HG03439 (cell line): ENCODE results near the gene TEAD1.

ENCODE experiments used
- ATAC-seq: cut with Tn5 transposase; IDR thresholded peaks from one replicate; pipeline ENCODE4 v1.9.1; 2021; ENCODE audit warnings: mild to moderate bottlenecking, moderate library complexity; ENCODE audit not compliant: unreplicated experiment

TEAD1 gene

DNA sequence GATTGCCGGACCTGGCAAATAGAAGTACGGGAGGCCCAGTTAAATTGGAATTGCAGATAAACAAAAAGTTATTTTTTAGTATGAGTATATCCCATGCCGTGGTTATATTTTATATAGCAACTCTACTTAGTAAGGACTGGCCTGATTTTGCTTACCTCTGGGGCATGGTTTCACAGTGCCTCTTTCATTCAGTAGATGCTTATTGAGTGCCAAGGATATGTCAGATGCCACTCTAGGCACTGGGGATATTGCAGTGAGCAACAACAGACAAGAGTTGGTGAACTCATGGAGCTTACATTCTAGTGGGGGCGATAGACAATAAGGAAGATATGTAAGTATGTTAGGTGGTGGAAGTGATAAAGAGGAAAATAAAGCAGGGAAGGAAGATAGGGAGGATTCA, 112.2 kb downstream of the TEAD1 start:
- ATAC-seq: no peak

DNA sequence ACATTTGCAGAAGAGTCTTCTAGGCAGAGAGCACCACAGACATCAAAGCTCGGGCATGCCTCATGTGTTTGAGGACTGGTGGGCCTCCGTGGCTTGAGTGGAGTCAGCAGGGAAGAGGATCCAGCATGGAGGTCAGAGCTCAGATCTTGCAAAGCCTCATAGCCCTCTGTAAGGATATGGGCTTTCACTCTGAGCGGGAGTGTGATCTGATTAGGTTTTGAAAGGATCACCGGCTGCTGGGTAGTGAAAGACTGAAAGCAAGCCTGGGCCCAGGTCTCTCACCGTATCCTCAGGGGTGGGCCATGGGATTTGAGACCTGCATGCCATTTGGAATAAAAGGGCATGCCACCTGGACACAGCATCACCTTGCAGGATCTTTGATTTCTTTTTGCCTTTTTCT, 112.7 kb downstream of the TEAD1 start:
- ATAC-seq: no peak

DNA sequence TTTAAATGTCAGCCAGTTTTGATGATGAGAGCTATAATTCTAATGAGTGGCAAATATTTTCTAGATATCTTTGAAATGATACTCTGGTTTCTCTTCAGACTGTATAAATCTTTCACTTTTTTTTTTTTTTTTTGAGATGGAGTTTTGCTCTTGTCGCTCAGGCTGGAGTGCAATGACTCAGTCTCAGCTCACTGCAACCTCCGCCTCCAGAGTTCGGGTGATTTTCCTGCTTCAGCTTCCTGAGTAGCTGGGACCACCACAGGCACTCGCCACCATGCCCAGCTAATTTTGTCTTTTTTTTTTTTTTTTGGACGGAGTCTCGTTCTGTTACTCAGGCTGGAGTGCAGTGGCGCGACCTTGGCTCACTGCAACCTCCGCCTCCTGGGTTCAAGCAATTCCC, 113.6 kb downstream of the TEAD1 start:
- no peak for ATAC-seq

DNA sequence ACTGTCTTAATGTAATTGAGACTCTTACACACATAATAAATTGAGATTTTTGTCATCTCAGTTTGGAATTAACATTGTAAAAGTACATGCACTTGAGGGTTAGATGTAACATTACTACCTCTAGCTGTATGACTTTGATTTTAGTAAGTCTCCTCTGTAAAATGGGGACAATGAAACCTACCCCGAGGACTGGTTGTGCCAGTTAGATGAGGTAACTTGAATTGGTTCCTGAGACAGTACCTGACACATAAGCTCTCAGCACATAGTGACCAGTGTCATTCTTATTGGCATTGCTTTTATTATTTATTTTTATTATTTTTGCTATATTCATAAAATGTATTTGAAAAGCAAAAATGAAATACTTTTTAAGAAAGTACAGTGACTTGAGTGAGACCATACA, 114.8 kb downstream of the TEAD1 start:
- no peak for ATAC-seq

DNA sequence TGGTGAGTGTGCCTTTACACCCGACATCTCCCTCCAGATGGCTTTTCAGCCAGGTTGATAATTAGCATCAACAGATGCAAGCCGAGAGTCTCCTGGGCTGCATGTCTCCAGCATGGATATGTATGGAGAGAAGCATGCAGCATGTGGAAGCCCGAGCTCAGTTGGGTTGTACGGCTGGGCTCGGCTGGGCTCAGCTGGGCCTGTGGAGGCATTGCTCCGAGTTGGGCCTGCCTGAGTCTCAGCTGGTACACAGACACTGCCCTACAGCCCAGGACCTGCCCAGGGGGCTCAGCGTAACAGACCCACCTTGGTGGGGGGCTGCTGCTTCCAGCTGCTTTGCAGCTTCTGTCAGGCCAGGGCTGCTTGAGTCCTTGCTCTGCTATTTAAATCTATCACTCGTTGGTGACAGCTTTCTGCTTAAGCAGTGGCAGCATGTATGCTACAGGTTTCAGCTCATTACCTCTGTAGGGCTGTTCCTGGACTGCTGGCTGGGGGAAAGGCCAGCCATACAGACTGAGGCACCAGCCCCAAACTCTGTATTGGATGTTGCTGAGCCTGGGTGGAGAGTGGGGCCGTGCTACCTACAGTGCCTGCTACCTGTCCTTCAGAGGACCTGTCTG, 115.5 kb downstream of the TEAD1 start:
- no peak for ATAC-seq

DNA sequence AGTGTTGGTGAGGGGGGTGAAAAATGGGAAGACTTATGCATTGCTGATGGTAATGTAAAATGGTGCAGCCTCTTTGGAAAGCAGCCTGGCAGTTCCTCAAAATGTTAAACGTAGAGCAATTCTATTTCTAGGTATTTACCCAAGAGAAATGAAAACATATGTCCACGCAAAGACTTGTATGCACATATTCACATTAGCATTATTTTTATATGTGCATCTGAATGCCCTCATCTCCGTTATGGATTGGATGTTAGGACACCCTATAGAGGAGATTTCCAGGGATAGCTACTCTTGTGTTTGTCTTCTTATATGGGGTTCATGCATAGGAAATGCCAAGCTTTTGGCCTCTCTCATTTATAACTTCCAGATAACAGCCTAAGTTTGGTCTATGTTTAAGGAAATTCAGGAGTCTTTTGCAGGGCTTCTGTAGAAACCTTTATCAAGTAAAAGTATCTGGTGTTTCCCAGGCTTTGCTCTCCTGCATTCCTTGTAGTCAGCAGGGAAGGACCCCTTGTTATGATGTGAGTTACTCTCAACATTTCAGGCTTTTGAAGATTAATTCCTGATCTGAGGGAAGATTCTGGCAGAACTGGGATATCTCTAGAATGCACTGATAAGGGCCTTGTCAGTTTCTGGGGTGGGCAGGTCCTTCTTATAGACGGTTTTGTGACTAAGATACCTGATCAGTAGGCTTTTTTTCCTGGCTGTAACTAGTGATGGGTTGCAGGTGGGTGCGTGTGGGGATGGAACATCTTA, 116.8 kb downstream of the TEAD1 start:
- ATAC-seq: no peak

DNA sequence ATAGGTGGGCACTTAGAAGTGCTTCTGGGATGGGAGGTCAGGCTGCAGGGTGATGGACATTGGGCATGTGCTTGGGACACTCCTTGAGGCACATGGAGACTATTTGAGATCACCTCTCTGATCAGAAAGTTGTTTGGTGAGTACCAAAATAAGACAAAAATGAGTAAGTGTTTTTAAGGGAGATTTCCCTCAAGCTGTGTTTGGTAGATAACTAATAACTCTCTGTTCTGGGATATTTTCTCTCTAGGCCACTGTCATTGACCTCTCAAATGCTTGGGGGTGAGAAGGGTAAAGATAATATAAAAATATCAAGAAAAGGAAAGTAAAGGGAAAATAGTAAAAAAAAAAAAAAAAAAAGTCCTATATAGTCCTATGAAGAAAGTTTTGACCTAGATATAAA, 117.8 kb downstream of the TEAD1 start:
- ATAC-seq: no peak

DNA sequence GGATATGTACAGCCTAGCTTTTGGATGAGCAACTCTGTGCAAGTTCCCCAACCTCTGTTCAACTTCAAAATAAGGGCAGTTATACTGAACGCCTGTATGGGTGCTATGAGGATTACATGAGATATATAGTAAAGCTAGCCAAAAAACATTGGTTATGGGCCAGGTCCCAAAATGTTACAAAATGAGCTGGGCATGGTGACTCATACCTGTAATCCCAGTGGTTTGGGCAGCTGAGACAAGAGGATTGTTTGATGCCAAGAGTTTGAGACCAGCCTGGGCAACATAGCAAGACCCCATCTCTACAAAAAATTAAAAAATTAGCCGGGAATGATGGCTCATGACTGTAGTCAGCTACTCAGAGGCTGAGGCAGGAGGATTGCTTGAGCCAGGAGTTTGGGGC, 118.4 kb downstream of the TEAD1 start:
- ATAC-seq: no peak

DNA sequence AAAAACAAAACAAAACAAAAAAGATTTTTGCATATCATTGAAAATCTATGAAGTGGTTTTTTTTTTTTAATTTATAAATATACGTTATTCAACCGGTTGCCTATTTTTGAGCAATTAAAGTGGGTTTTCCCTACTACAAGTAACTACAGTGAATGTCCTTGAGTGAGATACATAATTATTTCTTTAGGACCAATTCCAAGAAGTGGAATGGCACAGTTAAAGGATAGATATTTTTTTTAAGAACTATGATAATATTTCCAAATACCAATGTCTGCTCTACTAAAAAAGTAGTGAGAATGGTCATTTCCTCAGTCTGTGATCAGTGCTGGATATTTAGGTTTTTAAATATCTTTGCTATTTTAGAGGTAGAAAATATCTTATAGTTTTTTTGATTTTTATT, 118.8 kb downstream of the TEAD1 start:
- ATAC-seq: no peak

DNA sequence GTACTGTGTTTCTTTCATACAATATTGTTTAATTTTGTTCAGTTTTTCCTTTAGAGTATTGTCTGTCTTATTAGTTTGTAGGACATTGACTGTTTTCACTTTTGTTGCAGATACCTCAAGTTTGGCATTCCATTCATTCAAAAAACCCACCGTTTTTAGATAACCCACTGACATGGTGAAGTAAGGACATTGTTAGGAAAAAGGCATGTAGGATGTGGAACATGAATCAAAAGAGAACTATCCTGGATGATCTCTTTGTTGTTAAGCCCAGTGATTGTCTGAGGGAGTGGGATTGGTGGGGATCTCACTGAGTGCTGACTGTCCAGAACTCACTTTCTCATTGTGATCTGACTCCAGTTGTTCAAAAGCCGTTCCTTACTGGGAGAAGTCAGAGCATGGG, 119.3 kb downstream of the TEAD1 start:
- no peak for ATAC-seq

DNA sequence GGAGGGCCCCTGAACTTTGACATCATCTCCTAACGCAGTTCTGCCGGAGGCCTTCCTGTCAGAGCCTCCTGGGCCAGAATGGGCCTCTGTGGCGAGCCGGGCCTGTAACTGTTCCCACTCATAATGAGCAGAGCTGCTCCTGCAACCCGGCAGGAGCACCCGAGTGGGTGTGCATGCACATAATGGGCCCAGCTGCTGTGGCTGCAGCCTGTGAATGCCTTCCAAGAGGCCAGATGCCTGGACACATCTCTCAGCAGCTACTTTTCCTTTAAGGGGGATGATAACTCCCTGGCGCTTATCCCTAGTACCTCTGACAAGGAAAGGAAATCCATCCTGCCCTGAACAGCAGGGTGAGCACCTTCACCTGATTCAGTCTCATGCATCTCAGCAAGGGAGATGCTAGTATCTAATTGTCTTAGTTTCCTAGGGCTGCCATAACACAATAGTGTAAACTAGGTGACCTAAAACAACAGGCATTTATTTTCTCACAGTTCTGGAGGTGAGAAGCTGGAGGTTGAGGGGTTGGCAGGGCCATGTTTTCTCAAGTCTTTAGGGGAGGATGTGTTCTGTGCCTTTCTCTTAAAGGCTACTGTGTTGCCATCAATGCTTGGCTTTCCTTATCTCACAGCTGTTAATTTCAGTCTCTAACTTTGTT, 120.5 kb downstream of the TEAD1 start:
- no peak for ATAC-seq

DNA sequence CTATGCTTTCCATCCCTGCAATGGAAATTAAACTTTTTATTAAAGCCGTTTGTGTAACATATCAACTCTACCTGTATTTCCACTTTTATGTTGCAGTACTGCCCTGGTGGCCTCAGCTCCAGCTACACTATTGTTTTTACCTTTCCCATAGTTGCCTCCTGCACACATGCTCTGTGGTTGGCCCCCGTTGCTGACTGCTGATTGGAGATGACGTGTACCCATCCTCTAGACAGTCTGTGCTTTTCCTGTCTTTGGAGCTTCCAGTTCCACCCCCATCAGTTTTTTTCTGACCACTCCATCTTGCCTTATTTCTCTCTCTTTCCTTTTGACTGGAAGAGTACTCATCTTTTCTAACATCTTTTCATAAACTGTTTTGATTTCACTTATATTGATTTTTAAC, 123.8 kb downstream of the TEAD1 start:
- ATAC-seq: no peak

DNA sequence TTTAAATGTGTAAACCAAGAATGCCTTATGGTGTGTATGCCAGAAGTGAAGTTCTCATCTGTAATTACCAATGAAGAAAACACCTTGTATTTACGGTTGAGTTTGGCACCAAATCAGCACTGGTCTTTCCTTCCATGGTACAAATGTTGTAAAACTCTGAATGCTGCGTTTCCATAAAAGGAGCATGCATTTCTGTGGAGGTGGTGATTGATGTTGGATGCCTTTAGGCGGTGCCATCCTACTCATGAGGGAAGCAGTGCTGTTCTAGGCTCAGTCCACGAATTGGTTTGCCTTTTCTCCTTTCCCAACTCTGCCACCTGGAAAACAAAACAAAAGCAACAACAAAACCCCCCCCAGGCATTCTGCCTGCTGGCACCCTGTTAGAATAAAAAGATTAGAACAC, 124.4 kb downstream of the TEAD1 start:
- no peak for ATAC-seq

DNA sequence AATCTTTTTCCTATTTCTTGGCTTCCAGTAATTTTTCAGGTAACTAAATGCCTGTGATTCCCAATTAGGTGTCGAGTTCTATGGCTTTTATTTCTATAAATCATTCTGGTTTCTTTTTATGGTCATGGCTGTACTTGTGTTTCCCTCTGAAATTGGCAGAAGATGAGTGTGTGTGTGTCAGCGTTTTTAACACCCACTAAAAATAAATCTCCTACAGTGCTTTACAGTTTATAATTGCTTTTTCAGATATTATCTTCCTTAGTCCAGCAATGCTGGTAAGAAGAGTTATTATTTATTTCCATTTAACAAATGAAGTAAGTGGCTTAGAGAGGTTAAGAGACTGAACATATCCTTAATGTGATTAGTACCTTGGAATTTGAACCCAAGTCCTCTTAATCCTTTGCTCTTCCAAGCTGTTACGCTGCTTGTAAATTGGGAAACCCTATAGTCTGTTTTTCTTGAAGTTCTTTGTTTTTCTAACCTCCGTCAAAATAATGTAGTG, 125.2 kb downstream of the TEAD1 start:
- no peak for ATAC-seq

DNA sequence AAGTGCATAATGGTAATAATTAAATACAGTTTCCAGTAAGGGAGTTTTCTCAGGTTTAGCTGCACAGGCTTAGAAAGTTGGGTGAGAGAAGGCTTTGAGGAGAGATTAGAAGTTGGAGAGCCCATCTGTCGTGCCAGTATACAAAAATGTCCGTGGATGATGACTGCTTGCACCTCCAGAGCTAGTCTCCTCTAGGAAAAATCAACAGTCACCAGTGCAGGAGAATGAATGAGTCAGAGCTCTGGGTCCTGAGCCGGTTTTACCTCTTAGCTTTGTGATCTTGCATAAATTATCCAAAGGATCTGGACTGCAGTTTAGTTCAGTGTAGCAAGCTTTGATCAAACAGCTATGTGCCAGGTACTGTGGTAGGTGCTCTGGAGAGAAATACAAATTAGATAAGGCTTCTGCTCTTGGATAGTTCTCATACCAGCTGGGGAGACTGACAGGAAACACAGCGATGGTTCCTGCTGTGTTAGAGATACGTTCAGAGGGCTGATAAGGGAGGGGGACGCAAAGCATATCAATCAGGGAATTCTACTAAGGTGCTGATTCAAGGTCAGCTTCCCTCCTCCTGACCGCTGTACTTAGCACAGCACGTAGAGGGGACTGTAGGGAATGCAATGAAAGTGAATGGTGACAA, 125.9 kb downstream of the TEAD1 start:
- no peak for ATAC-seq

DNA sequence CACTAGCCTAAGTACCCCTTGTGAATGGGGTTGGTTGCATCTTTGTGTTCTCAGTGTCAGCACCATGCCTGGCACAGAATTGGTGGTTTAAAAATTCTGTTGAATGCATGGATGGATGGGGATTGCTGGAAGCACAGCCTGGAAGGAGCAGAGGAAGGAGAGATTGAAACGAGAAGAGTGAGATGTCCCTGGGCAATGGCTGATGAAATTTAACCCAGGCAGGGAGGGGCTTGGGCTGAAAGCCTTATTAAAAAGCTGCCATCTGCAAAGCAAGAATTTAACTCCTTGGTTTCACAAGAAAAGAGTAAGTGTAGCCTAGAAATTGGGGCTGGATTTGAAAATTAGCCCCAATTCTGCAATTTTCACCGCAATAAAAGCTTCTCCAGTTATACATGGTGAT, 126.7 kb downstream of the TEAD1 start:
- ATAC-seq: no peak

DNA sequence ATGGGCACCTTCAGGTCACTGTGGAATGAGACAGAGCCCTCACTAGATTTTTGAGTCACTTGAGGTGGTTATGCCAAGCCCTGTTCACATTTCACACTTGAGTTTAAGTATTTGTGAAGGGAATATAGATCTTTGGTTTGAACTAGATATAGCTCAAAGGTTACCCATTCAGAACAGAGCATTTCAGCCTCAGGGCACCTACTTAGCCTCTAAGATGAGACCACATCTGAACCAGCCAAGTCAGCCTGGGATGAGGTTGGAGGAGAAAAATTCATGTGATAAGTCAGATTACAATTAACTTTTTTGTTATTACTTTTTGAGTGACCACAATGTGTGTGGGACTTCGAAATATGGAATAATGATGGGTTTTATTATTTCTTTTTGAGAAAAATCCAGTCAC, 127.8 kb downstream of the TEAD1 start:
- no peak for ATAC-seq

DNA sequence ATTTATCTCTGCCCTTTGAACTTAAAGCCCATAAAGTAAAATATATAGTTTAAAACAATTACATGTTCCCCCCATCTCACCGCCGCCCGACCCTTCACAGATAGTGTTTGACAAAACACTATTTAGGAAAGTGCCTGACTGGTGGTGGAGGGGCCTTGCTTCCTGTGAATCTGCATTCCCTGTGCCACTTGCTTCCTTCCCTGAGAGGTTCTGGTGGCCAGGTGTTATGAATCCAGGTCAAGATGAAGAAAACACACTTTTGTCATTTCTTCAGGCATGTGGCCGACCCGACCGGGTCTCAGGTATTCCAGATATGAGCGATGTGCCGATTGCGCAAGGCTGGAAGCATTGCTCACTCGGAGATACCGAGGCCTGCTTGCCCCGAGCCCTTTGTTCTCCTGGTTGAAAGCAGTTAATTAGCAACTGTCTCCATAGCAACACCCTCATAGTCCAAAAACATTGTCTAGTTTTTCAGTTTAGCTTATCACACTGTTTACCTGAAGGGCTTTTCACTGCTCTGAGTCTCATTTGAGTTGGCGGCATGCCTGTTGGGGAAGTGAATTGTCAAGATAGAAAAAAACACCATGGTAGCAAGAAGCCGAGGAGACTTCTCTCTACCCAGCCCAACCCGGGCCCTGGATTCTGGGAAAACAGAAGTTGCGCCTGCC, 128.3 kb downstream of the TEAD1 start:
- no peak for ATAC-seq

DNA sequence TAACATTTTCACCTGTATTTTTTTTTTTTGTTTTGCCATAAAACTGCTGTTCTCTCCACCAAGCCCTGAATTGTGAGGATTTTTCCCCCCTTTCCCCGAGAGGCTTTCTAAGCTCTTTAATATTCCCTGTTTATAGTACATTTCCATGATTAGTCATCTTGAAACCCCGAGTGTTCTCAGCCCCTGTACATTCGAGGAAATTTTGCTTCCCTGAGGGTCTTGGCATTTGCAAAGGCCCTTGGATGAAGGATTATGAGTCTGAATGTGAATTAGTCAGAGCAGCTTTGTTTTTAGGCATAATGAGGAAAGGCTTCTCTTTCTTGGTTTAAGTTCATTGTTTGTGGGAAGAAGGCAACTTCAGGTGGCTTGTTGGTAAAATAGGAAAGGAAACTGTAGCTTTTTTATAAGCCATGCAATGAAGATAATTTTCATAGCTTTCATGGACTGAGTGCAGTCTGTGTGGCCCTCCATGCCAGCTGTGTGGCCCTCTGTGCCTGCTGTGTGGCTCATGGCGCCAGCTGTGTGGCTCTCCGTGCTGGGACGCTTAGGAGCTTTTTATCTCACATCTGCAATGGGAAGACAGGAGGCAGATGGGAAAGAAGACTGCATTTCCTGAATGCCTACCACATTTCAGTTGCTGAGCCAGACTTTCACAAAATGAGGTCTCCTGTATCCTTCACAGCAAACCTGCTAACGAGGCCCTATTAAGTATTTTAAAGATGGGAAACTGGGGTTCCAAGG, 129.0 kb downstream of the TEAD1 start:
- no peak for ATAC-seq

DNA sequence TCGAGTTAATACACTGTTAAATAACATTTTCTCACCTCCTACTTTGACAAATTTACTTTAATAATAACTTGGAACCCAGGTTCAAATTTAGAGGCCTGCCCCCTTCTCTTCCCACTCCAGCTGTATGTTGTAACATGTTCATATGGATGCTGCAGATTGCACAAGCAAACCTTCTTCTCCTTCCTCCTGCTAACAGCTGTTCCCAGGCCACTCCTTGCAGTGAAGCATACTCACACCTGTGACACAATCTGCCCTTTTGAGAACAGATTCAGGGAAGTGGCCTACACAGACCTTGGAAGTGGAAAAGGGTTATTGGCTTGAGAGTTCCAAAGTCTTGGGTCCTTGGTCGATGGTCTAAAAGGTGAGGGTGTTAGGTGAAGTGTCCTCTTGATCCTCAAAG, 131.9 kb downstream of the TEAD1 start:
- ATAC-seq: no peak
